ENCODE measurements around the gene RFK.

GRCh38 chr9:76374783-76375559 is 19.3 kb downstream of the RFK start:
- TF ChIP-seq POLR2A (IDR thresholded peaks at IDR 0.05) = no peak
- no peak for TF ChIP-seq CTCF (IDR thresholded peaks at IDR 0.05)
